GM04503 (cell line): Measurements from ENCODE around the gene FAXDC2.
A peak's percentile ranks its signal among the peaks of the same experiment; 100 is the strongest.

Experiments
- DNase-seq: peaks from one replicate; pipeline ENCODE4 v3.0.0-alpha.2; 2012; ENCODE audit warnings: low read depth

Gene FAXDC2, protein sequence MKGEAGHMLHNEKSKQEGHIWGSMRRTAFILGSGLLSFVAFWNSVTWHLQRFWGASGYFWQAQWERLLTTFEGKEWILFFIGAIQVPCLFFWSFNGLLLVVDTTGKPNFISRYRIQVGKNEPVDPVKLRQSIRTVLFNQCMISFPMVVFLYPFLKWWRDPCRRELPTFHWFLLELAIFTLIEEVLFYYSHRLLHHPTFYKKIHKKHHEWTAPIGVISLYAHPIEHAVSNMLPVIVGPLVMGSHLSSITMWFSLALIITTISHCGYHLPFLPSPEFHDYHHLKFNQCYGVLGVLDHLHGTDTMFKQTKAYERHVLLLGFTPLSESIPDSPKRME

DNA sequence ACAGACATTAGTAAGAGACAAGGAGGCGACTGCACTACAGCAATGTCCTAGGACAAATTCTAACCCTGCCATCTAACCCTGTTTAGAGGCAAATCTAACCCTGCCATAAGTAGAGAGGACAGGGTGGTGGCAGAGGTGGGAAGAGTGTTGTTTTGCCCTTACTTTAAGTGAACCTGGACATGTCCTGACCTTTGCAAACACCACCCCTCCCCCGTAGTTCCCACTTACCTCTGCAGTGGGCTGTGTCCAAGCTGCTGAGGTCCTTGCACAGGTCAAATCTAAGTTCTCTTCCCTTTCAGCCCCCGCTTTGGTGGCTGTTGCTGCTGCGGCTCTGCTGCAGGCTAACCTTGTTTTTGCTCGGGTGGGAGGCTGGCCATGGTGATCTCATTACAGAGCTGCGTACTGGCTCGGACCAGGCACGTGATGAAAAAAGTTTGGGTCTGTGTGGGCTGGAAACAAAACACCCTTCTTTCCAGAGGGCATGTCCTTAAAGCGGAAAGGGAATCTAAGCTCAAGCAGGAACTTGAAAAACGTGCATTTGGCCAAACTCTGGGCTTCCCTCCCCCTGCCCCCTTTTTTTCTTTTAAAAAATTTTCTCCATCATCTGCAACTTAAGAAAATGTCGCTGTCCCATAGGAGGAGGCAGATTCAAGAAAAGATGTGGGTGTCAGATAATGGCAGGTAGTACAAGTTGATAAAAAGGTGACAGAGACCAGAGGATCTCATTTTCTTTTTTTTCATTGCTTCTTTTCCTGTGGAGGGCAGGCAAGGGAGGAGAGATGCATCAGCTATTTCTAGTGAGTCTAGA lies at the start of gene FAXDC2:
Gene FAXDC2 (minus strand): TSS at position 349 of the 808 bp plus-strand sequence. CDS start 12,425 bp downstream, outside the sequence.
- DNase-seq: peak; percentile 44

DNA sequence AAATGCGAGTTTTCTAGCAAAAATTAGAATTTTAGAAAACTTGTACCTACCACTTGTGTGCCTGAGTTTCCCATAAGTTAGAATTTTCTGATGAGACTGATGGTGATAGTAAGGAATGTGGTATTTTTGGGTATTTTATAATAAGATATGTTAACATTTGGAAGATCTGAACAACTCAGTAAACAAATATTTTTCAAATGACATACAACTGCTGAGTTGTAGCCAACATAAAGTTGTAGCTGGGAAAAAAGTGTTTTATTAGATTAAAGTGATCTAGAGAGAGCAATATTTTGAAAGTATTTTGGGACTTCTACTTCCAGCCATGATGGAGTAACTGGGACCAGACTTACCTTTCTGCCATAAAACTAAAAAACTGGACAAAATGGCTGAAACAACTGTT lies 49.7 kb upstream of the FAXDC2 start:
- DNase-seq: no peak

DNA sequence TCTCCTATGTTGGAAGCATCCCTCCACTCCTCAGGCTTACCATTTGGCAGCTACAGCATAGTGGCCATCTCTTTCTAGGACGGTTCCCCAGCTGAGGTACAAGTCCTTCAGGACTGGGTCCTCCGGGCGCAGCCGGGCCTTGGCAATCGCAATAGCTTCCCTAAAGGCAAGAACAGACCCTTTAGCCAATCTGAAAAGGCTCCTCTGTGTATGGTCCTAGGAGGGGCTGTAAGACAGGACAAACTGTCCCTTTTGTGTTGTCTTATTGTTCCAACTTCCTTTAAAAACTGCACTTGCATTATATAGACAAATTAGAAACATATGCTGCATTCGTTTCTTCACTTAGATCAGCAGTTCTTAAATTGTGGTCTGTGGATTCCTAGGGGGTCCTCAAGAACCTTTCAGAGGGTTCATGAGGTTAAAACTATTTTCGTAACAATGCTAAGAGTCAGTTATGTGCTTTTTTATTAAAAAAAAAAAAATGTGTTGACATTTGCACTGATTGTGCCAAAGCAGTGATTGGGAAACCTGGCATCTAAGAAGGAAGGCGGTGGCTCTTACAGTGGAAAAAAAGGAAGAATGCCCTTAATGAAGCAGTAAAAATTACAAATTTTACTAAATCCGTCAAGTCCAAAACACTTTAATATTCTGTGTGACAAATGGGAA lies 48.9 kb upstream of the FAXDC2 start:
- DNase-seq: no peak

DNA sequence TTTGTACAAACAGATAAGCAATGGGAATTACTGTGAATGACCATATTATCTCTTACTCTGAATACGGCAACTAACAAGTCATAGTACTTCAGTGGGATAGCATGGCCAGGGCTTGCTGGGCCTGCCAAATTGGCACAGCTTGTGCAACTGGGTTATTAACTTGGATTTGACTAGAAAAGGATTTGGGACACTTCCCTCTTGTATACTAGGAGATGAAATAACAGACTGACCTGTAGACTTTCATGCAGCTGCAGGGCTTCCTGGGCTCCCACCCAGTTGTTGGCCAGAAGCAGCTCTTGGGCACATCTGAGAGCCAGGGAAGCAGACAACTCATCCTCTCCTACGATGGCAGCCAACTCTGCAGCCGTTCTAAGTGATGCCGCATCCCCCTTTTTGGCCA lies 47.8 kb upstream of the FAXDC2 start:
- no peak for DNase-seq

DNA sequence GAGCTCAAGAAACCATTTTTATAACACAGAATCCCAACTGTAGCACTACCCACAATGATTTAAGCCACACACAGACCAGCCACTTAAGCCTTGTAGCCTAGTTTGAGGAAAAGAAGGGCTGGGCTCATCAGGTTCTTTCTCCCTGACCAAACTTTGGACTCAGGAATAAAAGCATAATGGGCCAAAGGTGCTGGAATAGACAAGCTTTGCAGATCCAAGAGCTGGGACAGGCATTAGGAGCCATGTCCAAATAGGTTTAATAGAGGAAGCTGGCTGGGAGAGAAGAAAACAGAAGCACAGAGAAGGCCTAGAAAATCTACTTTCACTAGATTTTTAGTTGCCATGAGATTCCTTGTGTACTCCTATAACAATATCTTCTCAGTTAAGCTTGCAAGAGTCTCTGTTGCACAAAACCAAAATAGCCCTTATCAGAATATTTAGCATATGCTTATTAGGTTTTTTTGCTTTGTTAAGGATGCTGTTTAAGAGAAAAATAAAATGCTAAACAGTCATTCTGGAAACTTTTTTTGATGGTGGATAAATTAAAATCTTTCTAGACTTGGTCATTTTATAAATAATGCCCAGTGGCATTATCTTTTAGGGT lies 46.3 kb upstream of the FAXDC2 start:
- no peak for DNase-seq

DNA sequence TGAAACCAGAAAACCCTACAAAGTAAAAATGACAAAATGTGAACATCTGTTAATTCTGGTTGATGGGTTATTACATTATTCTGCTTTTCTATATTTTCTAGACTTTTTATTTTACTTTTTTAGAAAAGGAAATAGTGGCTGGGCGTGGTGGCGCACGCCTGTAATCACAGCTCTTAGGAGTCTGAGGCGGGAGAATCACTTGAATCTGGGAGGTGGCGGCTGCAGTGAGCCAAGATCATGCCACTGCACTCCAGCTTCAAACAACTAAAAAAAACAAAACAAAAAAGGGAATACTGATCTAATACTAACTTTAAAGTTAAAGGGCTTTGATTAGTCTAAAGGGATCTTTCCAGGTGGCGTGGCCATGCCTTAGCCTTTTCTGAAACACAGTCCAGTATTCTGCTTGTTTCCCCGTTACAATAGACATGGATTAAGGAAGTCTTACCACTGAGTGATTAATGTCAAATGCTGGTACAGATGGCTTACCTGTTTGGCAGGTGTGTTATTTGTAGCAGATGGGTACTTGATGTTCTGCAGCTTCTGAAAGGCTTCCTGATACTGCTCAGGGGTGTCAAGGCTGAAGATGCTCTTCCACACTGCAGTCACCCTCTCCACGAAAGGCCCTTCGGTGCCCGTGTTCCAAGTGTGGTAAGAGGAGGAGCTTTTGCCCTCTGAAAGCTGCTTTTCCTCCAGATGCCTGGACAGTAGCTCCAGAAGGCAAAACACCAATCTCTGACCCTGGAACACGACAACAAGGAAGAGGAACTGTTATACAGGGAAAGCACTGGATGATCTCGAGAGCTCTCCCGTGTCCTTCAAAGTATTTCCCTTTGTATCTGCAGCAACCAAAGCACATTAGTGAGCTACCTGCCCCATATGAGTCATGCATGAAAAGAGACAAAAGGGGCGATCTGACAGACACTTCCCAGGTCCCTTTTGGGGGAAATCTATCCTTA lies 45.5 kb upstream of the FAXDC2 start:
- no peak for DNase-seq

DNA sequence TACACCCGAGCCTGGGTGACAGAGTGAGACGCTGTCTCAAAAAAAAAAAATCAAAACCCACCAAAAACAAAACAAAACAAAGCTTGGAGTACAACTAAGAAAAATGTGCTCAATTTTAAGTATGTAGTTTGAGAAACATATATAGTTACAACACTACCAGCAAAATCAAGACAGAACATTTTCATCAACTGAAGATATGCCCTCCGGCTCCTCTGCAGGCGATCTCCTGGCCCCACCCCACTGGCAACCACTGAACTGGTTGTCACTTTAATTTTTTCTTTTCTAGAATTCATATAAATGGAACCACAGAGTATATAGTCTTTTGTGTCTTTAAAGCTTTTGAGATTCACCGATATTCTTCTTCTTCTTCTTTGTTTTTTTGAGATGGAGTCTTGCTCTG lies 43.0 kb upstream of the FAXDC2 start:
- DNase-seq: no peak

DNA sequence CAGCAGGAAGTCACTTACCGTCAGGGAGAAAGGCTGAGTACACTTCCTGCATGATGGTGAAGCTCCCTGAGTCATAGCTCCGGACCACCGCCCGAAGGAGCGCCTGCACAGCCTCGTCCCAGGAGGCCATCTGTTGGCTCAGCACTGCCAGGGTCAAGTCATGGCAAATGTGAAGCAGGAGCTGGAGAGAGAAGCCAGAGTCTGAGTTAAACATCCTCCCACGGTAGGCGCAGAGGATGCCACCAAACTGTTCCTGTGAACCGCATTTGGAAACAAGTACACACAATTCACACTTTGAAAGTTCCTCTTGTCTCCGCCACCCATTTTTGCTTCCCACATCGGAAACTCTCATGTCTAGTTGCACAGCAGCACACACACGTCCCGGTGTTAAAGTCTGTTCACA lies 42.0 kb upstream of the FAXDC2 start:
- DNase-seq: no peak

DNA sequence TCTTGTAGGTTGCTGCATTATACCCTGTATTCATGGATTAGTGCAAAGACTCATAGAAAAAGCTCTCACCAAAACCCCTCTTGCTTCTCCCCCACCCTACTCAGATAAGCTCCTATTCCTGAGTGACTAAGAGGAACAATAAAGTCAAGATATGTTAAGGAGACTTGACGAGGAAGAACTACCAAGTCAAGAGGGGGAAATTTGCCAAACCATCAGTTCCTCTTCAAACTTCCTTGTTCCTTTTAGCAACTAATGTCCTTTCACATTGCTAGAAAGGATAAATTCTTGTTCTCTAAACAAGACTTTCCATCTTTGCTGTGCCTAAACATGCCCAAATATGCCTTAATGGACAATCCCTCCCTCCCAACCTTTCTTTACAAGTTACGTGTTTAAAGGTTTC lies 35.0 kb upstream of the FAXDC2 start:
- DNase-seq: no peak

DNA sequence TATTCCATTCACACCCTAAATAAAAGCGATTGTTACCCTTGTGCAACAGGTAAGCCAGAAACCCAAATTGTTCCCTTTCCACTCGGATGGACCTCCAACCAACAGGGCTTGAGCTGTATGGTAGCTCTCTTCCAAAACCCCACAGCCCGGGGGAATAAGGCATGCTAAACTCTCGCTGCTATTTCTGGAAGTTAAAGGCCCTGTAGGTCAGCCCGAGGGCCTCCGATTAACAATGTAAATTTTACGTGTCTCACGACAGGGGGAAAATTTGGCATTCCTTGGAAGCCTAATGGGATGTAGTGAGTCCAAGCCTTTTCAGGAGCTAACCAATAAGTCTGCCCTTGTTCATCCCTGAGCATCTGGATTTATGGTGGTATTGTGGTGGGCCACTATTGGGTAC lies 34.0 kb upstream of the FAXDC2 start:
- no peak for DNase-seq

DNA sequence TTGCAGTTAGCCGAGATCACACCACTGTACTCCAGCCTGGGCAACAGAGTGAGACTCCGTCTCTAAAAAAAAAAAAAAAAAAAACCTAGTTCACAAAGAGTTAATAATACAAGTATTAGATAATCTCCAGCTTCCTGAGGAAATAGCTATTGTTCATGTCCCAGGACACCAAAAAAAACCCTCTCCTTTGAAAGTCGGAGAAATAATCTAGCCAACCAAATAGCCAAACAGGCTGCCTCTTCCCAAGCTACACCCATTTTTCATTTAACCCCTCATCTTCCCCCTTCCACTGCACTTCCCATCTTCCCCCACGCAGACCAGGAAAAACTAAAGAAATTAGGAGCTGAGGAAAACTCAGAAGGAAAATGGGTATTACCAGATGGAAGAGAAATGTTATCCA lies 31.6 kb upstream of the FAXDC2 start:
- DNase-seq: no peak

DNA sequence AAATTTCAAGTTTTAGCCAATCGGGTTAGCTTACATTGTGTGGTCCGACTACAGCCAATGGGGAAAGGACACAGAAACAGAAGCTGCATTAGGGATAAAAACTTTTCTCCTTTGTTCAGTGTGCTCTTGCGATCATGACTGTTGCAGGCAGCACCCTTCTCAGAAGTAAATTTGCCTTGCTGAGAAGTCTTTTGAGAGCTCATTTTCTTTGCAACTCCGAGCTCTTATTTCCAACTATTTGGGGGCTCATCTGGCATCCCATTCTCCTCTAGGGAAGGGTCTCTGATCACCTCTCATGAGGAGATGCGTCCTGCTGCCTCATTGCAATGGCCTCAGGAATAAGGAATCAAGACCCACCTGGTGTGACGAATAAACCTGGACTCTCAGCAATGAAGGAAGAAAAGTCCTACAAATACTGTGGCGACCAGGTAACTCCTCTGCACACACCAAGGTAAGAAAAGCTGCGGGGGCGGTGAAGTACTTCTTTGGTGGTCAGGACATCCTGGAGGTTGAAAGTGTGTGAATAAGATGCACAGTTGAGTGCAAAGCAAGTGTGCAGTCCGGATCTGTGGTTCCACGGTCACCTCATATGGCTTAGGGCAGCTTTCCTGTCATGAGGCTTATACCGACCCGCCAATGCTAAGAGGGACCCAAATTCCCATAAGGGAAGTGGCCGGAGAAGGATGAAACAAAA lies 28.4 kb upstream of the FAXDC2 start:
- DNase-seq: no peak

DNA sequence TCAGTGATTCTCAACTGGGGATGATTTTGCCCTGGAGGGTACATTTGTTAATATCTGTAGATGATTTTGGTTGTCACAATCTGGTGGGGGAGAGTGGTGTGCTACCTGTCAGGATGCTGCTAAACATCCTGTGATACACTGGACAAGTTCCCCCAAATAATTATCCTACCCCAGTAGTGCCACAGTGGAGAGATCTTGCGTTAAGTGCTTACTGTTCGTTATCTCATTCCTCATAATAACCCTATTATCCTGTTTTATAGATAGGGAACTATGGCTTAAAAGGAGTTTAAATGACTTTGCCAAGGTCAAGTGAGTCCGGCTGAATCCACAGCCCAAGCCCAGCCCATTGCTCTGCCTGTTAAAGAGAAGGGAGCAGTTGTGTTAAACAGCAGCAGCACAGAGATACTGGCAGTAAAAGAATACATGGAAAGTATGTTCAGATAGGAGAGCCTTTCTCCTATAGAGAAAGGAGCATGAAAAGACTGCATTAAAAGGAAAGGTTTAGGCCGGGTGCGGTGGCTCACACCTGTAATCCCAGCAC lies 23.5 kb upstream of the FAXDC2 start:
- no peak for DNase-seq

DNA sequence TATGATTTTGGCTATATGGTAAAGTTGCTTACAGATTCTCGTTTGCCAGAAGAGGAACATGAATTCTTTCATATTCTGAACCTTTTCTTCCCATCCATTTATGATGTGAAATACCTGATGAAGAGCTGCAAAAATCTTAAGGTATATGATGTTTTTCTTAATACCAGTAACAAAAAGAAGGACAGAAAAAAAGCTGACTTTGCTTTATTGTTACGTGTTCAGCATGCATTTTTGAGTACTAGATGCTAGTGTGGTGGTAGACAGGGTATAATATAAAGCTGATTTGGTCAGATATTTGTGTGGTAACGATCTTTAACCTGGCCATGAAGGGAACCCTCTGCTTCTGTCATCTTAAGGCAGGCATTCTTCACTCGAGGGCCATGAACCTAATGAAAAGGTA lies 21.3 kb upstream of the FAXDC2 start:
- no peak for DNase-seq

DNA sequence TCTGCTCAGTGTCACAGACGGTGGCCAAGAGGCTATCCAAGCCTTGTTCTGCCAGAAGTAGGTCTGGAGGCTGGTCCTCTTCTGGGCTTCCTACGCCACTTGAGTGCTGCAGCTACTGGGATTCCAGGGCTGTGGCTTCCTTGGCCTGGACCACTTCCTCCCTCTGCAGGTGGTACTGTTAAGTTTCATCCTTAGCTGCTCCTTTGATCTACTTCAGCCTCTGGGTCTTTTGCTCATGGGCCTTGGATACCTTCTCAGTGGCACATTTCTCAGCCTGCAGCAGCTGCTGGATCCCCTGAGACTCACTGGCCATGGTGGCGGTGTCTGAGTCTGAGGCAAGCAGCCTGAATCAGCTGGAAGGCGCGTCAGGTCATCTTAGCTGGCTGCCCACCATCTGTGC lies 18.3 kb upstream of the FAXDC2 start:
- no peak for DNase-seq

DNA sequence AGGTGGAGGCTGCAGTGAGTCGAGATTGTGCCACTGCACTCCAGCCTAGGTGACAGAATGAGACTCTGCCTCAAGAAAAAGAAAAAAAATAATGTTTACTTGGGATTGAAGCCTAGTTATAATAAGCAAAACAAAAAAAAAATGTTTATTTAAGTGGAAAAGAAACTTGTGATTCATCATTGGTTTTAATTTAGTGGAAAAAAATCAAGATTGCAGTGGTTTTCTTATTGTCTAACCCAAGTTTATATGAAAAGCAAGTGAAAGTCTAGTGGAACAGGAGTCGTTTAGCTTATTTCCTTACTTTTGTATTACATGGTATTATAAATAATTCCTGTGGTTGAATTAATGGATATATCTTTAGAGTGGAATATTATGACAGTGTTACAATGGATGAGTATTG lies 16.4 kb upstream of the FAXDC2 start:
- DNase-seq: no peak

DNA sequence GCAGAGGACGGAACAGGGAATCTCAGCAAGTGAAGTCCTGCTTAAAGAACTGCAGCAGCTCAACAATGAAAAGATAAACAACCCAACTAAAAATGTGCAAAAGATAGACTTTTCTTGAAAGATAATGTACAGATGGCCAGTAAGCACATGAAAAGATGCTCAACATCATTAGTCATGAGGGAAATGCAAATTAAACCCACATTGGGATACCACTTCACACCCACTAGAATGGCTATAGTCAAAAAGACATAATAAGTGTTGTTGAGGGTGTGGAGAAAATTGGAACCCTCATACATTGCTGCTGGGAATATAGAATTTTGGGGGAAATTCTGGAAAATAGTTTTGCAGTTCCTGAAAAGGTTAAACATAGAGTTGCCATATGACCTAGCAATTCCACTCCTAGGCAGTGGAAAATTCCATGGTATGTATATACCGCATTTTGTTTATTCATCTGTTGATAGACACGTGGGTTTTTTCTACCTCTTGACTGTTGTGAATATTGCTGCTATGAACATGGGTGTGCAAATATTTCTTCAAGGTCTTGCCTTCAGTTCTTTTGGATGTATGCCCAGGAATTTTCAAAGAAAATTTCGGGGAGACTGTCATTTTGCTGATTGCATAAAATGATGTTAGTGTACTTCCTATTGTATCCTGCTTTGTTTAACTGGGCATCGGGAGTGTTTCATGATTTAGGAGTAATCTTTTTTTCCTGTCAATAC lies 15.2 kb upstream of the FAXDC2 start:
- DNase-seq: no peak

DNA sequence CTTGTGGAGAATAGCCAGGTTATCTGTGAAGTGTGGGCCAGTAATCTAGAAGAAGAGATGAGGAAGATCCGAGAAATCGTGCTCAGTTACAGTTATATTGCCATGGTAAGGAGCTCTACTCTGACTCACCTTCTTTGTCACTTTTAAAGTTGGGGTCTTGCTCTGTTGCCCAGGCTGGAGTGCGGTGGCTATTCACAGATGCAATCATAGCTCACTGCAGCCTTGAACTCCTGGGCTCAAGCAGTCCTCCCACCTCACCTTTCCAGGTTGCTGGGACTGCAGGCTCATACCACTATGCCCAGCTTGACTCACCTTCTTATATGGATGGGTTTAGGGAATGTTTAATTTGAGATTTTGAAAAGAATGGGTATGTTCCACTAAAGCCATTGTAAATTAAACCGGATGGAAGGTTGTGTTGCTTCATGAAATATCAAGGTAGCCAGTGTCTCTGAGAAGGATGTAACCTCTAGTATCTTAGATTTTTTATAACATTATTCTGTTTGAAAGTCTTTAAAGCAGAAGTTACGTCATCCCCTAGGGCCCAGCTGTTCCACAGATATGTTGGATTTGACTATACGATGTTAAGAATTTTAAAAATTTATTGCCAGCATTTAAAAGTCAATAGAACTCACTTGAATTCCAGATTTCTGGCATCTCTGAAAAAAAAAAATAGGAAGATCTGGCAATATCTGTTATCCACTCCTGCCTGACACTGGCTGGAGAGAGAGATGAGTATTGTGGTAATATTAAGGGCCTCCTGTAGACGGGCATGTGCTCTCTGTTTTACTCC lies 13.1 kb upstream of the FAXDC2 start:
- DNase-seq: no peak

DNA sequence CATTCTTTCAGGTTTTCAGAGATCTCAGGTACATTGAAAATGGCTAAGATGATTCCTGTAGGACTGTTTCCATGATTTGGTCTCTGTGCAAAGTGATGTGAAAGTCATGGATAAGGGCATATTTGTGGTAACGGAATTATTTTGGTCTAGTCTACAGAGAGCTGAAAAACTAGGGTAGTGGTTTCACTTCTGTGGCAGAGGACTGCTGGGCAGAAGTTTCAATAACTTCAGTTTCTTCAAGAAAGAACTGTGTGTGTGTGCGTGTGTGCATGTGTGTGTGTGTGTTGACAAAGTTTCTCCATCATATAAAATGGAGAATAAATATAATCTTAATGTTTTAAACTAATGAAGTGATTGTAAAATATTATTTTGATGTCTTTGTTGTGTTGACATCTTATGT lies 12.4 kb upstream of the FAXDC2 start:
- no peak for DNase-seq
